Gastroesophageal sphincter (tissue), 4 donors: ENCODE measurements around the gene SLC12A4. TPM values are rescaled to one million over a fixed set of nuclear protein-coding genes. Genes with fewer than 3 reads are reported as not detected.

Source experiments
- ATAC-seq: fragments of 150-250 bp; one replicate; pipeline ENCODE4 v1.9.1; 2016; ENCODE audit warnings: mild to moderate bottlenecking, moderate library complexity
- H3K27ac ChIP-seq, 4 donors: fragments of 200-600 bp; sonication (generic) in 3 of 4; 1 replicate in 3 of 4; 2 replicates in 1 of 4; pipeline ENCODE4 v1.5.1; 2016 to 2019
- H3K27me3 ChIP-seq: fragments of 200-600 bp; sonication (generic); one replicate; pipeline ENCODE4 v1.5.1; 2019
- H3K36me3 ChIP-seq, 2 donors: fragments of 200-600 bp; sonication (generic); one replicate each; pipeline ENCODE4 v1.5.1; 2019; ENCODE audit warnings: control low read depth in 1 of 2
- H3K4me1 ChIP-seq, 3 donors: fragments of 200-600 bp; sonication (generic); 1 replicate in 2 of 3; 2 replicates in 1 of 3; pipeline ENCODE4 v1.5.1; 2016 to 2019; ENCODE audit warnings: control low read depth in 2 of 3
- H3K4me3 ChIP-seq, 2 donors: fragments of 200-600 bp; sonication (generic); one replicate each; pipeline ENCODE4 v1.5.1; 2019; ENCODE audit warnings: mild to moderate bottlenecking in 1 of 2, moderate library complexity in 1 of 2
- H3K9me3 ChIP-seq, 3 donors: fragments of 200-600 bp; sonication (generic); one replicate each; pipeline ENCODE4 v1.5.1; 2017 to 2019; ENCODE audit warnings: control low read depth in 2 of 3
- EP300 ChIP-seq: sonication (generic); formaldehyde crosslinking; IDR thresholded peaks from one replicate; pipeline ENCODE4 v1.6.1; 2017; ENCODE audit warnings: antibody characterized with exemption, mild to moderate bottlenecking
- POLR2A ChIP-seq, 2 donors: fragments of 450-650 bp; IDR thresholded peaks; one replicate each; pipeline ENCODE4 v1.6.1; 2017; ENCODE audit warnings: antibody characterized with exemption in 2 of 2, mild to moderate bottlenecking in 2 of 2, moderate library complexity in 1 of 2
- POLR2AphosphoS5 ChIP-seq: sonication (generic); formaldehyde crosslinking; IDR thresholded peaks from one replicate; pipeline ENCODE4 v1.6.1; 2017; ENCODE audit warnings: antibody characterized with exemption
- WGBS, 2 donors: methylation state at CpG; one replicate each; pipeline ENCODE4 v1.1.5; 2018; ENCODE audit warnings: low coverage in 1 of 2; 5-methylcytosine and 5-hydroxymethylcytosine counted together
- total RNA-seq, 4 donors: library from RNA; depleted of rRNA; stranded (reverse); fragments of >200 nt; gene quantifications; one replicate each; pipeline ENCODE4 v1.1.0, GENCODE V29; 2016
- TF ChIP-seq, protein P1 (sequence below), 4 experiments: fragments of 200-600 bp in 2 of 4; fragments of 450-650 bp in 2 of 4; sonication (generic) in 1 of 4; IDR thresholded peaks; one replicate each; pipeline ENCODE4 v1.5.1; 2017 to 2019; ENCODE audit warnings: antibody characterized with exemption in 4 of 4, mild to moderate bottlenecking in 2 of 4, moderate library complexity in 2 of 4

The SLC12A4 gene
- total RNA-seq, 4 donors from 2014 or later: 54.7 to 121 (median 64.0) TPM

DNA sequence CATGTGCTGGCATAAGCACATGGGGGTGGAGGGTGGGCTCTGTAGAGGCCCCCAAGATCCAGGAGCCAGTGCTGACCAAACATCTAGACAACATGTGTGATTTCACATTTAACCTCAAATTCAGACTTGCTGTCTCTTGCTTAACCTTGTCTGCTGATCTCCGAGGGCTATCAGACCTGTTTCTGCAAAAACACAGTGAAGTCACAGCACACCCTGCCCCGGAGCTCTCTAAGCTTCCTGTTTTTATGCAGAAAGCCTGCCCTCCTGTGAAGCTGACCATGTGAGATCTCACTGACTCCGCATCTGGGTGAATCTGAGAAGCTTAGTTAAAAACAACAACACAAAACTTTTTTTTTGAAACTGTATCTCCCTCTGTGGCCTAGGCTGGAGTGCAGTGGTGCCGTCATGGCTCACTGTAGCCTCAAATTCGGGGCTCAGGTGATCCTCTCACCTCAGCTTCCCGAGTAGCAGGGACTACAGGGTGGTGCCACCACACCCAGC, 37.4 kb upstream of the SLC12A4 start:
- TF ChIP-seq POLR2A (IDR thresholded peaks at IDR 0.05) (no peak), EP300 (no peak), POLR2AphosphoS5 (no peak)
- TF ChIP-seq, protein P1, sequence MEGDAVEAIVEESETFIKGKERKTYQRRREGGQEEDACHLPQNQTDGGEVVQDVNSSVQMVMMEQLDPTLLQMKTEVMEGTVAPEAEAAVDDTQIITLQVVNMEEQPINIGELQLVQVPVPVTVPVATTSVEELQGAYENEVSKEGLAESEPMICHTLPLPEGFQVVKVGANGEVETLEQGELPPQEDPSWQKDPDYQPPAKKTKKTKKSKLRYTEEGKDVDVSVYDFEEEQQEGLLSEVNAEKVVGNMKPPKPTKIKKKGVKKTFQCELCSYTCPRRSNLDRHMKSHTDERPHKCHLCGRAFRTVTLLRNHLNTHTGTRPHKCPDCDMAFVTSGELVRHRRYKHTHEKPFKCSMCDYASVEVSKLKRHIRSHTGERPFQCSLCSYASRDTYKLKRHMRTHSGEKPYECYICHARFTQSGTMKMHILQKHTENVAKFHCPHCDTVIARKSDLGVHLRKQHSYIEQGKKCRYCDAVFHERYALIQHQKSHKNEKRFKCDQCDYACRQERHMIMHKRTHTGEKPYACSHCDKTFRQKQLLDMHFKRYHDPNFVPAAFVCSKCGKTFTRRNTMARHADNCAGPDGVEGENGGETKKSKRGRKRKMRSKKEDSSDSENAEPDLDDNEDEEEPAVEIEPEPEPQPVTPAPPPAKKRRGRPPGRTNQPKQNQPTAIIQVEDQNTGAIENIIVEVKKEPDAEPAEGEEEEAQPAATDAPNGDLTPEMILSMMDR (IDR thresholded peaks at IDR 0.05): no peak
- peak; percentile 77 for ATAC-seq
- Histone ChIP-seq H3K27me3 (no peaks in the 10 kb centered on the region), H3K27ac (peak overlapping the region in 3 of 4 donors; percentile 51 to 61 (median 60)), H3K9me3 (no peaks in the 10 kb centered on the region), H3K4me1 (no peaks in the 10 kb centered on the region), H3K36me3 (no peaks in the 10 kb centered on the region), H3K4me3 (no peak overlapping the region)
- 34% methylated on average over 6 of the region's 6 CpGs; no CpG with 5 or more reads in 1 of the 2 donors for WGBS, 2 donors

DNA sequence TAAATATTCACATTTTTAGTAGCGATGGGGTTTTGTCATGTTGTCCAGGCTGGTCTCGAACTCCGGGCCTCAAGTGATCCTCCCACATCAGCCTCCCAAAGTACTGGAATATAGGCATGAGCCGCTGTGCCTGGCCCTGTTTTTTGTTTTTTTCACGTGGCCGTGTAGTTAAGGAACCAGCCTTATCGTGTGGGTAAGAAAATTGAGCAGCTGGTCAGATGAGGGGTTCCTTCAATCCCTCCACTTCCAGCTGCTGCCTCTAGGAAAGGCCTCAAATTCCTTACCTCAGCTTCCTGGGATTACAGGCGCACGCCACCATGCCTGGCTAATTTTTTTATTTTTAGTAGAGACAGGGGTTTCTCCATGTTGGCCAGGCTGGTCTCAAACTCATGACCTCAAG, 36.8 kb upstream of the SLC12A4 start:
- no peak for TF ChIP-seq POLR2AphosphoS5
- TF ChIP-seq, protein P1 (IDR thresholded peaks at IDR 0.05): no peak
- Histone ChIP-seq H3K9me3 (no peaks in the 10 kb centered on the region), H3K36me3 (no peaks in the 10 kb centered on the region), H3K4me3 (no peak overlapping the region), H3K4me1 (peaks cover 0 to 2% (median 0%) of the 10 kb centered on the region in 3 donors), H3K27ac (peak overlapping the region in 3 of 4 donors; percentile 51 to 61 (median 60)), H3K27me3 (no peaks in the 10 kb centered on the region)
- WGBS, 2 donors: 73% methylated on average over 9 of the region's 9 CpGs; no CpG with 5 or more reads in 1 of the 2 donors
- no peak for ATAC-seq

- Histone ChIP-seq H3K4me3 (no peak overlapping the region), H3K9me3 (no peaks in the 10 kb centered on the region), H3K36me3 (no peaks in the 10 kb centered on the region), H3K4me1 (peaks cover 0 to 7% (median 0%) of the 10 kb centered on the region in 3 donors), H3K27me3 (no peaks in the 10 kb centered on the region), H3K27ac (no peak overlapping the region)
- TF ChIP-seq POLR2AphosphoS5 (no peak), EP300 (no peak), POLR2A (IDR thresholded peaks at IDR 0.05) (no peak)
- TF ChIP-seq, protein P1 (IDR thresholded peaks at IDR 0.05): no peak
- WGBS, 2 donors: 84 to 89% methylated on average over 4 of the region's 4 CpGs
- ATAC-seq: no peak
These were observed 34.6 kb upstream of the SLC12A4 start for GRCh38 chr16:68003031-68003430.

DNA sequence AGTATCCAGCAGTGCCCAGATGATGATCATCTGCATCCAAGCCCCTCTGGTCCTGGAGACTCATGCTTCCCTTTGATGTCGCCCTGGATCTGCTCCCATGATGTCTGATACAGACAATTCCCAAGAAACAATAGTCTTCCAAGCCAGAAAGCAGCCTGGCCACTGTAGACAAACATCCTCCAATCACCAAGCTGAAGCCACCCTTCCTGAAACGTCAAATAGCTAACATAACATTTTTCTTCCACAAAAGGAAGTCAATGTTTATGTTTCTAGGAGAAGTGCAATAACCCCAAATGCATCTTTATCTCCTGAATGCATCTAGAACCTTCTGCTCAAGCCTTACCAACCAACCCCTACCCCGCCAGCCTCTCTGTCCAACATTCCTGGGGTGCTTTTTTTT, 32.0 kb upstream of the SLC12A4 start:
- H3K27me3 ChIP-seq: no peaks in the 10 kb centered on the region
- peak overlapping the region in 2 of 4 donors; percentile 8 to 47 for H3K27ac ChIP-seq
- TF ChIP-seq EP300: no peak
- TF ChIP-seq POLR2A (IDR thresholded peaks at IDR 0.05): no peak
- TF ChIP-seq POLR2AphosphoS5: no peak
- TF ChIP-seq, protein P1 (IDR thresholded peaks at IDR 0.05): no peak
- H3K36me3 ChIP-seq: no peaks in the 10 kb centered on the region
- peaks cover 0 to 7% (median 0%) of the 10 kb centered on the region in 3 donors for H3K4me1 ChIP-seq
- no peak for ATAC-seq
- no peak overlapping the region for H3K4me3 ChIP-seq
- WGBS, 2 donors: 29 to 48% methylated on average over 2 to 3 of the region's 3 CpGs
- no peaks in the 10 kb centered on the region for H3K9me3 ChIP-seq

DNA sequence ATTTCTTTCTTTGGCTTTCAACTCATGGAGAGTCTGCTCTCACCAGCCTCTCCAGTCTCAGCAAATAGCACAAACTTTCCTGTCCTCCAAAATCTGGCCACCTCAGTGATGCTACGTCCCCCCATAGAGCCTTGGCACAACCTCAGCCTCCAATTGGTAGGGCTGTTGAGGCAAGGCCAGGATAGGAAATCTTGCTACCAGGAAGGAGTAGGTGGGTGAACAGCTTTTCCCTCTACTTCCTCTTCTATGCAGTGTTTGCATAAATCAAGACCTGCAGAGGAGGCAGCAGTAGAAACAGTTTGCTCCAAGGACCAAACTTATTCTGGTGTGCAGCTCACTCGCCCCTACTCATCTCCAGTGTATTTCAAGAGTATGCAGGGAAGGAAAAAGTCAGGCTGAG, 31.5 kb upstream of the SLC12A4 start:
- H3K27ac ChIP-seq: peak overlapping the region in 3 of 4 donors; percentile 8 to 47 (median 14)

More for the DNA sequence above, 31.5 kb upstream of the SLC12A4 start:
- H3K4me3 ChIP-seq: no peak overlapping the region
- H3K27me3 ChIP-seq: no peaks in the 10 kb centered on the region
- no peak for ATAC-seq
- H3K9me3 ChIP-seq: no peaks in the 10 kb centered on the region
- WGBS, 2 donors: 35 to 40% methylated on average over 1 to 2 of the region's 2 CpGs
- TF ChIP-seq POLR2AphosphoS5 (no peak), POLR2A (IDR thresholded peaks at IDR 0.05) (no peak), EP300 (no peak)
- H3K4me1 ChIP-seq: peaks cover 0 to 7% (median 0%) of the 10 kb centered on the region in 3 donors
- H3K36me3 ChIP-seq: no peaks in the 10 kb centered on the region
